HG03103 (cell line): ENCODE results near the gene TM9SF1.
A peak's percentile ranks its signal among the peaks of the same experiment; 100 is the strongest.

Experiments
- ATAC-seq: cut with Tn5 transposase; IDR thresholded peaks from one replicate; pipeline ENCODE4 v1.9.1; 2021; ENCODE audit warnings: low read depth; ENCODE audit not compliant: unreplicated experiment

TM9SF1 gene

DNA sequence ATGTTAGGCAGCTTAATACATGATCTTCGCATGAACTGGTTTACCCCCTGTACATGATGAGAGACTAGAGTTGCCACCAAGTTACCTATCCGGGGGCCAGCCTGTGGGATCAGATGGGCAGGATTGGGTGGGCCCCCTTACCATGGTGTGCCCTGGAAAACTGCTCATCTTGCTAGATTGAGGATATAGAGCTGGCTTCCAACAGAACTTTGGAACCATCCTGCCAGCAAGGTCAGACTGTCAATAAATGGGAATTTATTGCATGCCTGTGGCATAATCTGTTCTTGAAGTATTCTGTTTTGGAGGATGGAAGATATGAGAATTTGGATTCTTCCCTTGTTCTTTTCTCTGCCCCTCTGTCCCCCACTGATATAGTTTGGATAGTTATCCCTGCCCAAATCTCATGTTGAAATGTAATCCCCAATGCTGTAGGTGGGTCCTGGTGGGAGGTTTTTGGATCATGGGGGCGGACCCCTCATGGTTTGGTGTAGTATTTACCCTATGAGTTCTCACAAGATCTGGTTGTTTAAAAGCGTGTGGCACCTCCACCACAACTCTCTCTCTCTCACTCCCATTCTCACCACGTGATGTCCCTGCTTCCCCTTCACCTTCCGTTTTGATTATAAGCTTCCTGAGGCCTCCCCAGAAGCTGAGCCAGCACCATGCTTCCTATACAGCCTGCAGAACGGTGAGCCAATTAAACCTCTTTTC lies 3.7 kb upstream of the TM9SF1 start:
- no peak for ATAC-seq

DNA sequence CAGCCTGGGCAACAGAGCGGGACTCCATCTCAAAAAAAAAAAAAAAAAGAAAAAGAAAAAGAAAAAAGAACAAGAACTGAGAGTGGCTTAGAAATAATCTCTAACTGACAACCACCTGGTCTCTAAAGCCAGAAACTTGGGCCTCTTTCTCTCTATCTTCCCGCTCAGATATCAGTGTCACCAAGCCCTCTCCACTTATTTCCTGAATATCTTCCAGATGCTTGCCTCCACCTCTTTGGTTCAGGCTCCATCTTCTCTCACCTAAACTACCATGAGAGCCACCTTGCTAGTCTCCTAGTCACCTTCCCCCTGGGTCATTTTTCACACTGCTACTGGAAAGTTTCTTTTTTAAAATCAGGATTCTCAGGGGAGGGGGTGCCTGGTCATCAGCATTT lies 1.8 kb upstream of the TM9SF1 start:
- ATAC-seq, result no peak

DNA sequence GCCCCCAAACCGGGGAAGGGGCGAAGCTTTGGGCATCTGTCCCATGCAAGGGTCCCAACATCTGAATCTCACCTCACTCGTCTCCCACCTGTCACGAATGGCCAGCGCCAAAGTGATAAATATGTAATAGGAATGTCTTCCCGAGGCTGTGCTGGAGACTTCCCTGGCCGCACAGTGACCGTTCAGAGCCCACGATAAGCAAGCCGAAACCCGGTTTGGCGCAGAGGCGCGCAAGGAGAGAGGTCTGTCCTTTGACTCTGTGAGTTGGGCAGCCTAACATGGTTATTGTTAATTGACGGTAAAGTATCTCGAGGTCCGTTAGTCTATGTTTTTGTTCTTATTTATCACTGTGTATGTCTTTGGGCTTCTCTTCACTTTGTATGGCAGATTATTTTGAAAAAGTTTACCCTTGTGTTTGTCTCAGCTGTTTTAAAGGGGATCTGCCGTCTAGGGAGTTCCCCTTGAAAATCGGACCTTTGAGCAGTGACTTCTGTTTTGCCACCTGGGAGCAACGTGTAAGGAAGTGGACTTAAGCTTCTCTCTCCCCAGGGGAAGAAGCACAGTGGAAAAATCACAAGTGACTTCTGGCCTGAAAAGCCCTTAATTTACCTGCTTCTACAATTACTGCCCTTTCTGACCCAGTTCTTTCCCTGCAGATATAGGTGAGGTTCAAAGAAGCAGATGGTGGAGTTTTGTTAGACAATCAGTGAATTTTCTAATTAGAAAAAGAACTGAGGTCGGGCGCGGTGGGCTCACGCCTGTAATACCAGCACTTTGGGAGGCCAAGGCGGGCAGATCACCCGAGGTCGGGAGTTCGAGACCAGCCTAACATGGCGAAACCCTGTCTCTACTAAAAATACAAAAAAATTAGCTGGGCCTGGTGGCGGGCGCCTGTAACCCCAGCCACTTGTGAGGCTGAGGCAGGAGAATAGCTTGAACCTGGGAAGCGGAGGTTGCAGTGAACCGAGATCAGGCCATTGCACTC lies 1.1 kb upstream of the TM9SF1 start:
- ATAC-seq, result no peak

DNA sequence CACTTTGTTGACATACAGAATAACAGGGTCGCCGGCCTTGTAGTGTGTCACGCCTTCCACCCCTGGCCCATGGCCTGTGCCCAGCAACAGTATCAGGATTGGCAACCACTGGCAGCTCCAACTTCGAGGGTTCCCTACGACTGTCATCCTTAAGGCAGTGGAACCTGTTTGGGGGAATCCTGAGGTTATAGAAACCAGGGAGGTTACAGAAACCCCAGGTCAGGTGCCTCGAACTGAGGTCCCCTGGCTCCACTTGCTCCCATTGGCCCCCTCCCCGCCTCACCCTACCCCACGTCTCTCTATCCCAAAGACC lies 412 bp downstream of the TM9SF1 start:
- no peak for ATAC-seq

DNA sequence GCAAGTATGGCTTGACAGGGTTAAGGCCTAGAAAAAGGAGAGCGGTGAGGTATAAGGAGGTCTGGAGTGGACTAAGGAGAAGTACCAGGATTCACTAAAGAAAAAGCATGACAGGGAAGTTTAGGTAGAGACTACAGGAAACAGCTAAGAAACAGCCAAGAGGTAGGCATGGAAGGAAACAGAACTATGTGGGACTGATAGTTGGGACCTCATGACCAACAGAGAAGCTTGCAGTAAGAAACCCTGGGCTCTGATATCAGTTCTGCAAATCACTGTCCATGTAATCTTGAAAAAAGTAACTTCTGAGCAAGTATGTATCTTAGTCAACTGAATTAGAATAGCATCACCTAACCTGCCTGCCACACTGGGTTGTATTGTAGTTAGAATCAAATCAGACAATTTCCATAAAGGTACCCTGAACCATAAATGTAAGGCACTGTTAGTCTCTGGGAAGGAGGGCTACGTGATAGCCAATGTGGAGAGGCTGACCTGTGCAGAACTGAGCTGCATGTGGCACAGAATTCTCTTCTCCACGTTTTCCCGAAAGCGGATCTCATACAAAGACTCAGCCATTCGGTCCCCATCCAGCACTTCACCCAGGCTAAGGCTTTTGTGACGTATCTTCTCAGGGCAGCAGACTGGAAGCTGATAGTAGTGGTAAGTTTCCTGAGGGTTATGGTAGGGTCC lies 912 bp downstream of the TM9SF1 start:
- no peak for ATAC-seq

DNA sequence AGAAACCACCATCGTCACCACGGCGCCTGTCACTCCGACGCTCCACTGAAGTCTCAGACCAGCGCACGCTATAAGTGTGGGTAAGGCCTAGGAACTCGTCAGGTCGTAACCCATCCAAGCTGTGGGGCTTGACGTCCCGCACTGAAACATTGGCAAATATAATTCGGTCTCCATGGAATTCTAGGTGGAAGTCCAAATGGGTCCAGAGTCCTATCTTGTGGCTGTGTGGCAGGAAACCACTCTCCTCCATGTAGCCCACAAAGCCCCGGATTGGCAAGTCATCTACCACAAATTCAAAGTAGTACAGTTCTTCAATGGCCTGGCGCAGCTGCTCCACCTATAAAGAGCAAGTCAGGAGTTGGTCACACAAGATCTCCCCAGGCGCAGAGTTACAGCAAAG lies 2.3 kb downstream of the TM9SF1 start:
- no peak for ATAC-seq

DNA sequence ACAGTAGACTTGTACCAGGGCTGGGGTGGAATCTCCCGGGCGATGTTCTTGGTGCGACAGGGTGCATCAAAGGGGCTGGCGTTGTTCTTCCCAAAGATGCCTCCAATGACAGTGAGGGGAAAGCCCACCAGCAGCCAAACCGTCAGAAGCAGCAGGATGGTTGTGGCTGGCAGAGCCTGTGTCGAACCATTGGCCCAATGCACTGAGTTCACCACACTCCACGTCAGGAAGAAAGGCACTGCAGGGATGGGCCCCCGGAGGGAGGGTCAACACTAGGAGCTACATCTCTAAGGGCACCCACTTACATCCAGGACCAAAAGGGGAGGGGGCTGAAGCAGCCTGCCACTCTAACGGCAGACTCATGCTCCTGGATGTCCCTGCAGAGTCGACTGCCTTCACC lies 4.8 kb downstream of the TM9SF1 start:
- ATAC-seq, result no peak

DNA sequence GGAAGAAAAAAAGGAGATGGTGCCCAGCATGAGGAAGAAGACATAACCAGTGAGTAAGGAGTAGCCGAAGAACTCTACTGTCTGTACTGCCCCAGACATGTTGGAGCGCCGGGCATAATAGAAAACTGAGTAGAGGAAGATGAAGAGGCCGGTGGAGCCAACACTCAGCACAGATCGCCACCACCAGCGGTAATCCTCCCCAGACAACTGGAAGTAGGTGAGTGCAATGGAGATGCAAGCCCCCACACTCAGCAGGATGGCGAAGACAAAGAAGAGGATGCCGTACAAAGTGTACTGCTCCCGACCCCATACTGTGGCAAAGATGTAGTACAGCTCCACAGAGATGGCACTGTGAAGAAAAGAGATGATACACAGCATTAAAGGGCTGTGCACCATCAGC lies 5.8 kb downstream of the TM9SF1 start:
- ATAC-seq, result no peak

DNA sequence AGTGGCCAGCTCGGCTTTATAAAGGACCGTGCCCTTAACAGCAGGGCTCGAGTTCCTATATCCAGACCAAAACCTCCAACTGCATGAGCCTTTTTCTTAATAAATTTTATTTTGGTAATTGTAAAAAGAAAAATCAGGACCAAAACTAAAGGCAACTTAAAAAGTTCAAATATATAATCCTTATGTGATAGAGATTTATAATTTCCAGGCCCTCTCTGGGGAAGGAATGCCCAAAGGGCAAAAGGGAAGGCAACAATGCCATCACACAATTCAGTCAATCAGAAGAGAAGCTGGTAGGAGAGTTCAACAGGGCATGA lies 6.2 kb downstream of the TM9SF1 start:
- ATAC-seq, result no peak

DNA sequence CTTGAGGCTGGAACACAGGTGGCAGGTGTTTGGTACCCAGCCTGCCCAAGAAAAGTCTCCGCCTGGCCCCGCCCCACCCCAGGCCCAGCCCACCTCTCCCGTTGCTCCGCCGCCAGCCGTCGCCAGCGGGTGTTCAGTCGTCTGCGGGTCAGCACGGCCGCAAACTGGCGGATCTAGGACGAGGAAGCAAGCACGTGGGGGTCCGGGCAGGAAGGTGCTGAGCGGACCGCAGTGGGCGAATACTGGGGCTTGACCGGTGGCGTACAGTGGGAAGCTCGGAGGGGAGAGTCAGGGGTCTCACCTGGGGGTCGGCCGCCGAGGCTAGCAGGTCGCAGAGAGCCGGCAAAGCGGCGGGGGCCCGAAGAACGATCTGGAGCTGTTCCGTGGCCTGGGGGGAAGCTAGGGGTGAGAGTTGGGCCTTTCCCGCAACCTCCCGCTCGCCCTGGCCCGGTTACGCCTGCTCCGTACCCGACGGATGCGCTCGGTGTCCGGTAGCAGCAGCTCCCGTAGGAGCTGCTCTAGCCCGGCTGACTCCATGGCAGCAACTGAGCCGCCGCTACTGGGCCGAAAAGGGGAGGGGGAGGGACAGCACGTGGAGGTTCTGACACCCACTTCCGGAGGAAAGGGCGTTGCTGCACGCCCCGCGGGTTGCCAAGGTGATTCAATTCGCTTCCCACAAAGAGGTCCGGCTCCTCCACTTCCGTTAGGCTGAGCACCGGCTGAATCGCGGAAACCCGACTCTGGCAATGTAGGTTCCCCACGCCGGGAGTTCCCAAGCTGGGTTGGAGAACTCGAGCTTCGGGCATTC lies 6.8 kb downstream of the TM9SF1 start, which contains the start of gene IPO4:
TSS of gene IPO4 (minus strand) at position 566 of the 808 bp plus-strand sequence. CDS start at position 537, 29 bp downstream.
- ATAC-seq, result peak; percentile 85

DNA sequence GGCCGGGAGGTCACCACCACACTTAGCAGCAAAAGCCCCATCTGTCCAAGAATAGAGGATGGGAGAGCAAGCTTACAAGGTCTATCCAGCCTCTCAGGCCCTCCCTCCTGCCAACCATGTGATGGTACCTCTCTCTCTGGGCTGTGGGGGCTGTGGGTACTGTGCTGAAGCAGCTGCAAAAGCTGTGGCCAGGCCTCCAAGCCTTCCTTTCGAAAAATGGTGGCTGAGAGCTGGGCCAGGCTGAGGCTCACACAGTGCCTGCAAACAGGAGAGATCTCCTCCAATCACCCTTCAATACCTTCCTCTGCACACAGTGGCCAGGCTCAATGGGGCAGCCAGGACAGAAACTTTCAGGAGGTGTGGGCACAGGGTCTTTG lies 7.7 kb downstream of the TM9SF1 start:
- no peak for ATAC-seq

DNA sequence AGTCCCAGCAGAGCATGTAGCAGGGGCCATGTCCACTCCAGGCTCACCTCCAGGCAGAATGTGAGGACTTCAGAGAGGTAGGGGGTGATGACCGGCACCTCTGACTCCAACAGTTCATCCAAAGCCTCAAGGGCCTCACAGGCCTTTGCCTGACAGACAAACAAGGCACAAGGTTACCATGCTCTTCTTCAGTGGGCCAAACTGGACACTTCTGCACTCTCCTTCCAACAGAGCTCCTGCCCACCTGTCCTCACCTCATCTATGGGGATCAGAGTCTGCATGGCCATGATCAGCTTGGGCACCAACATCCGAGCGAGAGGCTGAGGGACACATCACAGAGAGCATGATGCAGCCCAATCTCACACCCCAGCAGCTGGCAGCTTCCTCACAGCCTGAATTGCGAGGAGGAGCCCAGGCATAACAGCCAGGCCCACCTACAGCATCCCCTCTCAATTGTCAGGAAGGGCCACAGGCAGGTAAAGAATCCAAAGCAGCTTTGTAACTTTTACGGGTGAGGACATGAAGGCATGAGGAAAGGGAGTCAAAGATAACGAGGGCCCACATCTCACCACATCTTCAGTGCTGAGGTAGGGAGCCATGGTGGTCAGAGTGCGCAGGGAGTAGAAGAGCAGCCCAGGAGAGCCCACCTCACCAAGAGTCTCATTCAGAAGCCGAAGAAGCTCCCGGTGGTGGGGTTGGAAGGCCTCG lies 8.3 kb downstream of the TM9SF1 start:
- ATAC-seq, result no peak

DNA sequence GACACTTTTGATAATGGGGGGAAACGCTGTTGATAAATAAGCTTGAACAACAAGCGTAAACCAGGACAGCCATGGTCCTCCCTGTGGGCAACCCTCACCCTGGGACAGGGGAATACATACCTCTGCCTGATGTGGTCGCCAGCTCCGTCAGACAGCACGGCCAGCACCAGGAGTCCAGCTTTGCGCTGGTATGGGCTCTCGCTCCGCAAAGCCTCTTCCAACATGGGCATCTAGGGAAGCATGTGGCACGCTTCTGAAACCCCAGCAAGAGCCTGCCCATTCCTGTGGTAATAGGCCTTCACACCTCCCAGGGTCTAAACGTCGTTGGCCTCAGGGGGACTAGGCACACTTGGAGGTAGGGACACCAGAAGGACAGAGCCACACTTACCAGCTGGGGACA lies 9.5 kb downstream of the TM9SF1 start:
- ATAC-seq, result no peak

DNA sequence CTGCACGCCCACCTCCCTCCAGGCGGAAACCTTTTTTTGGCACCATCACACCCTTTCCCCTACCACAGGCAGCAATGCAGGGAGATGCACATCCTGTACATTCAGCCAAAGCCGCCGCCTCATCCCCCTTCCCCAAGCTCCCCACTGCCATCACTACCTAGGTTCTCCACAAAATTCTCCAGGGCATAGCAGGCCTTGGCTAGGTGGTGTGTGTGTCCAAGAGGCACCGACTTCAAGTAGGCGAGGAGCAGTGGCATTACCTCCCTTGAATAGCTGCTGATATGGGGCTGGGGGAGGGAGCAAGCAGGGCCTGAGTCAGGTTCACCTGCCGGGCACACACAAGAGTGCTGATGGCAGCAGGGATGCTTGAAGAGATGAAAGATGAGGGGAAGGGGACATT lies 10.2 kb downstream of the TM9SF1 start:
- ATAC-seq, result no peak

DNA sequence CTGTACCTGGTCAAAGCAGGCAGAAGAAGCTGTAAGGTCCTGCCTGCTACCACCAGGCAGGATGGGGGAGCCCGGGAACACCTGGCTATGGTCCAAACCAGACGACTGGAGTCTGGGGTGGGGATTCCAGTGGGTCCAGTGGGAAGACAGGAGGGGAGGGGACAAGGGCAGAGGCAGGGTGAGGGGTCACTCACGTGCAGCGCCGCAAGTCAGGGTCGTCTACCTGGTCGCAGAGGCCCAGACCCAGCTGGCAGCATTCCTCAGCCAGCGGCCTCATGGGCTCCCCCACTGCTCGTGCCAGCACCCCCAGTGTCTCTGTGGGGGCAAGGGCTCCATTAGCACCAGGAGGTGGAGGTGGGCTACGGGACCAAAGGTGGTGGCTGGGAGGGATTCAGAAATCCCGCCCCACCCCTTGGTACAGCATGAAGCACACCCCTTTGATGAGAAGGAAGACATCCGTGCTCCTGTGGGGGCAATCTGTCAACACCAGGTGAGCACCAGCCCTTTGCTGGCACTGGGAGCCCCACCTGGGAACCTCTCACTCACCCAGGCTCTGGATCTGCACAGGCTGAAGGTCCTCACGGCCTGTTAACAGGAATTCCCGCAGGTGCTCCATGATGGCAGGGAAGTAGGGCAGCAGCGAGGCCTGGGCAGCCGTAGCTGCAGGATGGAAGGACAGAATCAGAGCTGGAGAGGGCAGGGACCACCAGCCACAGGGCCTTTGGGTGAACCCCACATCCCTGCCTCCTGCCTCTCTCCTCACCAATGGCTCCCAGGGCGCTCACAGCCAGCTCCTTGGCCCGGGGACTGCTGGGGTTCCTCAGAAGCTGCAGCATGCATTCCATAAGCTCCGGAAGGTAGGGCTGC lies 10.9 kb downstream of the TM9SF1 start:
- no peak for ATAC-seq

DNA sequence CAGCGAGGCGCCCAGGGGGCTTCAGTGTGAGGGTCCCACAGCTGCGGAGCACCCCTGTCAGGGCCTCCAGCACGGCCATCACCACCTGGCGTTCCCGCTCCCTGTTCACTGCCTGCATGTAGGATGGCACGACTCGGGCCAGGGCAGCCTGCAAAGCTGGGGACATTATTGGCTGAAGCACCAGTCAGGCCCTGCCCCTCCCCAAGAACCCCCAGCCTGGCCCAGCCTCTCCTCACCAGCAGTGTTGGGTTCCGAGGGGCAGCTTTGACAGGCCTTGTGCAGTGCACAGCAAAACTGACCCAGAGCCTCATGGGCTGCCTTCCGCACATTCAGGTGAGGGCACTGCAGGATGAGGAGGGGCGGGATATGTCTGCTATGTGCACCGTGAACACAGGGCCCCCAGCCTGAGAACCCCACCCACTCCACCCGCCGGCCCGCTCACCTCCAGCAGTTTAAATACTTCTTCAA lies 12.2 kb downstream of the TM9SF1 start:
- ATAC-seq, result no peak

DNA sequence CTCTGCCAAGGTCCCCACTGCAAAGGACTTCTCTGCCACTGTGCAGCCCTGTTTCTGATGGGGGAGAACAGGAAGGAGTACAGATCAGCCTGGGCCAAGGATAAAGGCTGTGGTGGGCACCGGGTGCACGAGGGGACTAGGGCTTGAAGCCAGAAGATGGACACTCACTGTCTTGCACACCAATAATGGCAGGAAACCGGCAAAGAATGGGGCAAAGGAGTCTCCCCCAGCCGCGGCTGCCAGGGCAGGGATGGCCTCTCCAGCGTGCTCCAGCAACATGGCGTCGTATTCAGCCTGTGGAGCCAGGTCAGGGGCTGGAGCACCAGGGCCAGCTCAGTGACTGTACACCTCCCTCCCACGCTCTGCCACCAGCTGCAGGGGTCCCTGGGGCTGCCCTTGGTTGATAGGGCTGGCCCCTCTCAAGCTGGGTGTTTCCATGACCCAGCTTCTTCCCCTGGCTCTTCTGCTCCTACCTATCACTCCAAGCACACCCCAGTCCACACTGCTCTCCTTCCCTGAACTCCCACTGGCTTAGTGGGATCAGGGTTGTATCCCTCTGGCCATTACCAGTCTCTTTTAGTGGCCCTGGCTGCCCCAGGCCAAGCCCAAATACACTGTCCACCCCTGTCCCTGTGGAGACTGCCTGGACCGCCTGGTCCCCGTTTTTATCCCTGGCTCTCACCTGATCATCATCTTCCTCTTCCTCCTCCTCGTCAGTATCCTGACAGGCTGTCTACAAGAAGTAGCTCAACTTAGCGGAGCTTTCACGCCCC lies 12.9 kb downstream of the TM9SF1 start:
- no peak for ATAC-seq

DNA sequence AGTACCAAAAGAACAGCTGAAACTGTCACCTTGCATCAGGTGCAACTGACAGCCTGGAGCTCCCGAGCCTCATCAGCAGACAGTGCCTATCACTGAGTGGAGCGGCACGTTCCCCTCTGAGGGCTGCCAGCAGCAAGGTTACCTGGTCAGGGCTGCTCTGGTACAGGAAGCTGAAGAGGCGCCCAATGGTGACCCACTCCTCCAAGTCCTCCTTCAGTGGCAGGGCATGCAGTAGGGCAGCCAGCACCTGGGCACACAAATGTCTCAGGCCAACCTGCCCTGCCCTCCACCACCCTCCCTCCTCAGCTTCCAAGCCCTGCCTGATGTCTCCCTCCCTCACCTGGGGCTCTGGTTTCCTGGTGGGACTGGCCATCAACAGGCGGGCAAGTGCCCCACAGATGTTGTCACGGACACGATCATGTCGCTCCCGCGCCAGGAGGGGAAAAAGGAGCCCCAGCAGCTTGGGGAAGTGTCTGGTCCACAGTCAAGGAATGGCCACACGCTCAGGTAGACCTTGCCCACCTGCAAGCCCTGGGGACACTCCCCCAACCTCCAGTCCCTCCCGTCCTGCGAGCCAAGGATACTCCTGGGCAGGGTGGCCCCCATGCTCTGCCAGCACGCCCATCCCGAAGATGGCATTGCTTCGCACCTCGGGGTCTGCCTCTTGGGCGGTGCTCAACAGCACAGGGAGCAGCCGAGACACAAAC lies 13.7 kb downstream of the TM9SF1 start:
- no peak for ATAC-seq
